ENCODE results near the gene HOXD12.

HOXD12 gene

GRCh38 chr2:176067589-176068418, 31.8 kb upstream of the HOXD12 start:
- Histone ChIP-seq H3K9ac (no peak overlapping the region), H4K20me1 (ENCODE audit: insufficient read depth) (no peaks in the 10 kb centered on the region), H3K27me3 (ENCODE audit: insufficient read depth, low read depth) (no peaks in the 10 kb centered on the region), H3K79me2 (ENCODE audit: insufficient read depth, low read depth) (no peaks in the 10 kb centered on the region), H3K4me2 (no peak overlapping the region), H3K36me3 (ENCODE audit: insufficient read depth) (no peaks in the 10 kb centered on the region), H2AFZ (ENCODE audit: low read depth) (no peak overlapping the region), H3K4me1 (ENCODE audit: low read depth, poor library complexity, severe bottlenecking) (peaks cover 43% of the 10 kb centered on the region), H3K4me3 (IDR thresholded peaks at IDR 0.05; ENCODE audit: insufficient read depth, low read depth, low read length) (no peak overlapping the region), H3K27ac (no peak overlapping the region)
- no peak for TF ChIP-seq CTCF (conservative IDR thresholded peaks at IDR 0.05; ENCODE audit: low read depth, low read length)

GRCh38 chr2:176068419-176068832, 31.2 kb upstream of the HOXD12 start:
- Histone ChIP-seq H2AFZ (ENCODE audit: low read depth) (no peak overlapping the region), H3K4me1 (ENCODE audit: low read depth, poor library complexity, severe bottlenecking) (peaks cover 38% of the 10 kb centered on the region), H3K4me3 (IDR thresholded peaks at IDR 0.05; ENCODE audit: insufficient read depth, low read depth, low read length) (no peak overlapping the region), H3K79me2 (ENCODE audit: insufficient read depth, low read depth) (no peaks in the 10 kb centered on the region), H3K4me2 (no peak overlapping the region), H4K20me1 (ENCODE audit: insufficient read depth) (no peaks in the 10 kb centered on the region), H3K27me3 (ENCODE audit: insufficient read depth, low read depth) (no peaks in the 10 kb centered on the region), H3K27ac (no peak overlapping the region), H3K36me3 (ENCODE audit: insufficient read depth) (no peaks in the 10 kb centered on the region), H3K9ac (no peak overlapping the region)
- TF ChIP-seq CTCF (conservative IDR thresholded peaks at IDR 0.05; ENCODE audit: low read depth, low read length): no peak

GRCh38 chr2:176071330-176072291, 28.0 kb upstream of the HOXD12 start:
- Histone ChIP-seq H4K20me1 (ENCODE audit: insufficient read depth) (no peaks in the 10 kb centered on the region), H3K27me3 (ENCODE audit: insufficient read depth, low read depth) (no peaks in the 10 kb centered on the region), H3K79me2 (ENCODE audit: insufficient read depth, low read depth) (no peaks in the 10 kb centered on the region), H3K4me3 (IDR thresholded peaks at IDR 0.05; ENCODE audit: insufficient read depth, low read depth, low read length) (no peak overlapping the region), H3K27ac (no peak overlapping the region), H3K36me3 (ENCODE audit: insufficient read depth) (no peaks in the 10 kb centered on the region), H3K4me1 (ENCODE audit: low read depth, poor library complexity, severe bottlenecking) (peaks cover 15% of the 10 kb centered on the region), H2AFZ (ENCODE audit: low read depth) (no peak overlapping the region), H3K9ac (no peak overlapping the region), H3K4me2 (no peak overlapping the region)
- no peak for TF ChIP-seq CTCF (conservative IDR thresholded peaks at IDR 0.05; ENCODE audit: low read depth, low read length)

- H3K4me2 ChIP-seq: no peak overlapping the region
- H3K36me3 ChIP-seq (ENCODE audit: insufficient read depth): no peaks in the 10 kb centered on the region
- H2AFZ ChIP-seq (ENCODE audit: low read depth): no peak overlapping the region
- H3K9ac ChIP-seq: no peak overlapping the region
- no peaks in the 10 kb centered on the region for H3K27me3 ChIP-seq (ENCODE audit: insufficient read depth, low read depth)
- H3K4me1 ChIP-seq (ENCODE audit: low read depth, poor library complexity, severe bottlenecking): peaks cover 15% of the 10 kb centered on the region
- no peaks in the 10 kb centered on the region for H3K79me2 ChIP-seq (ENCODE audit: insufficient read depth, low read depth)
- TF ChIP-seq CTCF (conservative IDR thresholded peaks at IDR 0.05; ENCODE audit: low read depth, low read length): no peak
- no peak overlapping the region for H3K4me3 ChIP-seq (IDR thresholded peaks at IDR 0.05; ENCODE audit: insufficient read depth, low read depth, low read length)
- no peaks in the 10 kb centered on the region for H4K20me1 ChIP-seq (ENCODE audit: insufficient read depth)
- H3K27ac ChIP-seq: no peak overlapping the region
Observed at GRCh38 chr2:176072292-176072669, 27.3 kb upstream of the HOXD12 start.
